GM11168 (cell line): ENCODE results near the gene CST9.

Source experiments
- in situ Hi-C: fragments of 300-500 bp; cut with MboI; formaldehyde crosslinking; loops from one replicate; pipeline ENCODE4 v1.12.0; 2022; ENCODE audit warnings: low sequenced_read_pairs; ENCODE audit not compliant: unreplicated experiment

CST9 gene

GRCh38 chr20:23605867-23606651 is at the start of gene CST9:
CST9 (minus strand) TSS chr20:23605917; CDS start chr20:23605864, 53 bp downstream.
- in situ Hi-C loops: no loop called here

GRCh38 chr20:23654717-23655116 is 49.0 kb upstream of the CST9 start:
- in situ Hi-C loops: no loop called here

GRCh38 chr20:23654000-23654399 is 48.3 kb upstream of the CST9 start:
- in situ Hi-C loops: no loop called here

GRCh38 chr20:23653400-23653938 is 47.8 kb upstream of the CST9 start:
- in situ Hi-C loops: no loop called here

GRCh38 chr20:23652926-23653325 is 47.2 kb upstream of the CST9 start:
- in situ Hi-C loops: no loop called here

- in situ Hi-C loops: no loop called here
These were observed 46.7 kb upstream of the CST9 start for GRCh38 chr20:23652371-23652770.

GRCh38 chr20:23651117-23651516 is 45.4 kb upstream of the CST9 start:
- in situ Hi-C loops: no loop called here

- in situ Hi-C loops: no loop called here
These were observed 44.2 kb upstream of the CST9 start for GRCh38 chr20:23649830-23650417.

GRCh38 chr20:23649242-23649641 is 43.5 kb upstream of the CST9 start:
- in situ Hi-C loops: no loop called here

- in situ Hi-C loops: no loop called here
These were observed 41.6 kb upstream of the CST9 start for GRCh38 chr20:23647346-23647745.

- in situ Hi-C loops: no loop called here
These were observed 40.6 kb upstream of the CST9 start for GRCh38 chr20:23646106-23646873.

GRCh38 chr20:23645575-23645974 is 39.9 kb upstream of the CST9 start:
- in situ Hi-C loops: no loop called here

GRCh38 chr20:23644164-23644563 is 38.4 kb upstream of the CST9 start:
- in situ Hi-C loops: no loop called here

- in situ Hi-C loops: no loop called here
These were observed 37.9 kb upstream of the CST9 start for GRCh38 chr20:23643659-23644058.

- in situ Hi-C loops: no loop called here
These were observed 36.4 kb upstream of the CST9 start for GRCh38 chr20:23641936-23642751.

- in situ Hi-C loops: no loop called here
These were observed 35.3 kb upstream of the CST9 start for GRCh38 chr20:23640671-23641667.

- in situ Hi-C loops: no loop called here
These were observed 34.4 kb upstream of the CST9 start for GRCh38 chr20:23640018-23640601.

- in situ Hi-C loops: no loop called here
These were observed 33.8 kb upstream of the CST9 start for GRCh38 chr20:23639490-23639958.
